ENCODE measurements around the gene TANGO2.
A peak's percentile ranks its signal among the peaks of the same experiment; 100 is the strongest.

Gene TANGO2

DNA sequence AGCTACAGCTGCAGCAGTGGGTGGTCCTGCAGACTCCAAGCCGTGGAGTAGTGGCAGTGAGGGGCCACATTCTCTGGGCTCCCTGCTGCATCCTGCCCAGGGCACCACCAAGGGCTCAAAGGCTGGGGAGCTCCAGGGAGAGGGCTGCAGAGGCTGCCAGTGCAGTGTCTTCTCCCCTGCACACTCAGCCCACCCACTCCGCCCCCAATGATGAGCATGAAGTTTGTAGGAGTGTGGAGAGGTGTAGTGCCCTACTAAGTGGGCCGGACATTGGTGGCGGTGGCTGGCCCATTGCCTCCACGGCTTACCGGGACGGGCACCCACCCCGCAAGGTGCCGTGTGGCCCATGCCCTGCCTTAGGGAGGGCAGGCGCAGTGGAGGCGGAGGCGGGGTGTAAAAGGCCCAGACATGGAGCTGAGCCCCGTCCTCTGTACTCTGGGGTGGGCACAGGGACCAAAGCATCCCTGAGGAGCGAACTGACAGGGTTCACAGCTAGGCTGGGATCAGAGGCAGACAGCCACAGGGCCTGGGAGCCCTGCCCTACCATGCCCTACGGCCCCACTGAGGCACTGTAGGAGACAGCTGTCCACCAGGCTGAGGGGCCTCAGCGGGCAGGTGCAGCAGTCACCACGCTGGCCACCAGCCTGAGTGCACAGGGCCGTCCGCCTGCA is 23.2 kb upstream of the TANGO2 start:
- no peak for DNase-seq

DNA sequence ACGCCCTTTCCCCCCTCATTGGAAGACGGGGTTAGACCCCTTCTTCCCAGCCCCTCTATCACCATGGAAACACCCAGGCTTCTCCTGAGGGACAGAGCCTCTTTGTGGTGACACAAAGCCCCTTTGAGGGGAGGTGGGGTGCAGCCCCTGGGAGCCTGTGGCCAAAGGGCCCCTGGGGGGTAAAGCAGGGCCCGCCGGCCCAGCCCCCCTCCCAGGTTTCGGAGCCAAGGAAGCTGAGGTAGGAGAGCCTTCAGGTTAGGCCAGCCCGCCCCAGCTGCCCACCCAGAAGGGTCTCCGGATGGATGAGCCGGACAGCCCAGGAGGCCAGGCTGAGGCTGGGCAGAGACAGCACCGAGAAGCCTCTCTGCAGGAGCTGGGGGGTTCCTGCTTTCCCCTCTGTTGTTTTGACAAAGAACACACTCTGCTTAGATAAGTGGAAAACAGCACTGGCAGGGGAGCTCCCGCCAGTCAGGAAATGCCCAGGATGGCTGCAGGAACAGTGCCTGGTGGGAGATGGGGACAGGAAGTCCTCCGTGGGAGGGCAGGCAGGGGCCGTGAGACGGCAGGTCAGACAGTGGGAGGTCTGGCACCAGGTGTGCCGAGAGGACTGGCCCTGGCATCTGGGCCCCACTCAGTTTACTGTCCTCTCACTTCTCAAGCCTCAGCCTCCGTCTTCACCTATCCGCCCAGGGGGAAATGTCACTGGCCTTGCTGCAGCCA is 22.5 kb upstream of the TANGO2 start:
- no peak for DNase-seq

DNA sequence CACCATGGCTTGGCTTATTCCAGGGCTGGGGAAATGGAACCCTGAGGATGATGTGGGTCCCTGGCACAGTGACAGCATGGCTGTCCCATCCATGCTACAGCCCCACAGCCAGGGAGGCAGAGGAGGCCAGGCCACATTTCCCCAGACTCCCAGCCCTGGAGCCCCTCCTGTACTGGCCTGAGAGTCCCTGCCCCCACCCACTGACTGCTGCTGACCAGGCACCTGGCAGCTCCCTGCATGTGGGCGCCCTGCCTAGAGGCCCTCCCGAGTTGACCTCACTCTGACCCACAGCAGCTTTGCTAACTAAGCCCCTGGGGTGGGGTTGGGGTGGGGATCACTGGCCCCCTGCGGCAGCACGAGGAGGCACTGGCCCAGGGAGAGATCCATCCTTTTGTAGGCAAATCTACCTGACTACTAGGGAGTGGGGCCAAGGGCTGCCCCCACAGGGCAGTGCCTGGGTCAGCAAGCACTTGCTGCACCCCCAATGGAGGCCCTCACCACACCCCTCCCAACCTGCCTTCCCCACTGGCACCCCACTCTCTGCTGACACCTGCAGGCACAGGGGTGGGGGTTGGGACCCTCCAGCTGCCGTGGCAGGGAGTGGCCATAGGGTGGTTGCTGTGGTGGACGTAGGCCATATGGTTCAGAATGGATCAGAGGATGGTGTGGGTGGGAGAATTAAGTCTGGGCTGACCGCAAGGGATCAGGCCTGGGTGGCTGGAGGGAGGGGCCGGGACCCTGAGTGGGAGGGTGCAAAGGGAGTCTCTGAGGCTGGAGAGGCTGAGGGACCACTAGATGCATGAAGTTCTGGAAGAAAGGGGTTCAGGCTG is 21.7 kb upstream of the TANGO2 start:
- no peak for DNase-seq

DNA sequence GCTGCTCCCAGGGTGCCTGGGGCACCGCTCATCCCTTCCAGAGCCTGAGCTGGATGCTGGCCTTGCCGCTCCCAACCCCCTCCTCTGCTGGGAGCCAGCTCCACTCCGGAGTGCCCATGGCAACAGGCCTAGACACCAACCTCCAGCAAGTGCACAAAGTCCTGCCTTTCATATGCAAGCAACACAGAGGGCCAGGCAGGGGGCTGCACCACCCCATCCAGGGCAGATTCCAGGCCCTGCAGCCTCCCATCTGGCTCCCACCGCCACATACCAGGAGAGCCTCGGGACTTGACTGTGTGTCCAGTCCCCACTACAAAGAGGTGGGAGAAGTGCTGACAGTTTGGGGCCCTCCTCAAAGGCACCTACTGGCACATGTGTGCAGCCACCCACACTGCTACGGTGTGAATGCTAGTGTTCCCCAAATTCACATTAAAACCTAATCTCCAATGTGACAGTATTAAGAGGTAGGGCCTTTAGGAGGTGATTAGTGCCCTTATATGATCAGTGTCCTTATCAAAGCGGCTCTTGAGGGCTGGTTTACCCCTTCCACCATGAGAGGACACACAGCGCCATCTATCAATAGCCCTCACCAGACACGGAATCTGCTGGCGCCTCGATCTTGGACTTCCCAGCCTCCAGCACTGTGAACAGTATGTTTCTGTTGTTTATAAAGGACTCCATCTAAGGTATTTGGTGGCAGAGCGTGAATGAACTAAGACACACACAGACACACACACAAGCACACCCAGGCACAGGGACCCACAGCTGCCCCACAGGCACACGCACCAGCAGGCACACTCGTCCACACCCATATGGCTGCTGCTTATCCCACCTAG is 20.4 kb upstream of the TANGO2 start:
- no peak for DNase-seq

DNA sequence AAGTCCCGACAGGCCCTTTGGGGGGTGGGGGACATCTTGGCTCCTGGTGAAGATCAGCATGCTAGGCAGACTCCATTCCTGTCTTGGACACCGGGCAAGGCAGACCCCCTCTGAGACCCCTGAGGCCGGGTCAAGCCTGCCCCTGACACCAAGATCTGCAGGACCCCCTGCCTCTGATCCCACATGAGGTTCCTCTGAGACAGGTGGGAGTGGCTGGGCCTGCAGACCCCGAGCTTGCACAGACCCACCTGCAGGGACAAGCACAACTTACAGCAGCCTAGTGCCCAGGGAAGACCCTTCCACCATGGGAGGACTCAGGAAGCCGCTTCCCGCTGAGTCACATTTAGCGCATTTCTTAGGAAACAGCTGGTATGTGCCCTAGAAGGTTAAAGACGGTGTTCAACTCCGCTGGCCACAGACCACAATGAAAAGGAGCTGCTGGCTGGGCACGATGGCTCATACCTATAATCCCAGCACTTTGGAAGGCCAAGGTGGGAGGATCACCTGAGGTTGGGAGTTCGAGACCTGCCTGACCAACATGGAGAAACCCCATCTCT is 19.8 kb upstream of the TANGO2 start:
- DNase-seq: no peak

DNA sequence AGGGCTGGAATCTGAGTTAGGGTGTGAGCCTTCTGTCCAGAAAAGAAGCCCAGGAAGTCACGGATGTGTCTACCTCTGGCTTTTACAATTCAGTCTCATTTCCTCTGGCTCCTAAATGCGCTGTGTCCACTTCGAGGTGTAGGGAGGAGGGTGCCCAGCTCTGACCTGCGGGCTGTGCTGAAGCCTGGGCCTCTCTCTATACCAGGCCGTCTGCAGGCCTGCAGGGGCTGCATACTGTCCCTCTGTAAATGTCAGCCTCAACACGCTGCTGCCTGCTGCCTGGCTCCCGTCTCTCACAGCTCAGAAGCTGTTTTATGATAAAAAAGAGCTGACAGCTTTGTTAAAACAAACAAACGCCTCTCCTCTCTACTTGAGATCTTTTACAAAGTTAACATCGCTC is 18.8 kb upstream of the TANGO2 start:
- DNase-seq: no peak

DNA sequence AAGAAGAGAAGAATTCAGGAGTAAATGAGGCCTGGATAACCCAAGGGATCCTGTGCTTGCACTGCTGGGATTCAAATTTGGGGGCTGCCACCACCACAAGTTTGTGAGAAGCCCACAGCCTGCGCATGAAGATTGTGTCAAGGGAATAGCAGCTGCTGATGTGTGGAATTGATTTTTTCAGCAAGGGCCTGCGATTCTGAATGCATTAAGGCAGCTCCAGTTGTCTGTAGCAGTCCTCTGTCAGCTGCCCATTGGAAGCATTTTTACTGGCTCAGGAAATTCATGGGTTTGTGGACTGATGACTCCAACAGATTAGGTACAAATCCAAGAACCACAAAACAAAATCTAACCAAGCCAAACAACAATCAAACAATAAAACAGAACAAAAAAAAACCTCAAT is 18.3 kb upstream of the TANGO2 start:
- peak in 1 of 2 experiments; percentile 12 for DNase-seq

DNA sequence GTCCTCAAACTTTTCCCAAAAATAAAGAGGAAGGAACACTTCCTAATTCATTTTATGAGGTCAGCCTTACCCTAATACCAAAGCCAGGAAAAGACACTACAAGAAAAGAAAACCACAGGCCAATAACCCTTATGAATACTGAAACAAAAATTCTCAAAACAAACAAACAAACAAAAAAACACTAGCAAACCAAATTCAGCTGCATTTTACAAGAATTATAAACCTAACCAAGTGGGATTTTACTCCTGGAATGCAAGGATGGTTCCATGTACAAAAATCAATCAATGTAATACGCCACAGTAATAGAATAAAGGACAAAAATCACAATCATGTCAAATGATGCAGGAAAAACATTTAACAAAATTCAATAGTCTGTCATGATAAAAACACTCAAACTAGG is 17.6 kb upstream of the TANGO2 start:
- no peak for DNase-seq

DNA sequence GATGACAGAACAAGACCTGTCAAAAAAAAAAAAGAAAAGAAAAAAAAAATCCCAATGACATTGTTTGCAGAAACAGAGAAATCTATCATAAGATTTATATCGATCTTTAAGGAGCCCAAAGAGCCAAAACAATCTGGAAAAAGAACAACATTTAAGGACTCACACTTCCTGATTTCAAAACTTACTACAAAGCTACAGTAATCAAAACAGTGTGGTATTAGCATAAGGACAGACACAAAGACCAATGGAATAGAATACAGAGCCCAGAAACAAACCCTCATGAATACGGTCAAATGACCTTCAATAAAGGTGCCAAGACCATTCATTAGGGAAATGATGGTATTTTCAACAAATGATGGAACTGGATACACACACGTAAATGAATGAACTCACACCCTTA is 16.4 kb upstream of the TANGO2 start:
- DNase-seq: no peak

DNA sequence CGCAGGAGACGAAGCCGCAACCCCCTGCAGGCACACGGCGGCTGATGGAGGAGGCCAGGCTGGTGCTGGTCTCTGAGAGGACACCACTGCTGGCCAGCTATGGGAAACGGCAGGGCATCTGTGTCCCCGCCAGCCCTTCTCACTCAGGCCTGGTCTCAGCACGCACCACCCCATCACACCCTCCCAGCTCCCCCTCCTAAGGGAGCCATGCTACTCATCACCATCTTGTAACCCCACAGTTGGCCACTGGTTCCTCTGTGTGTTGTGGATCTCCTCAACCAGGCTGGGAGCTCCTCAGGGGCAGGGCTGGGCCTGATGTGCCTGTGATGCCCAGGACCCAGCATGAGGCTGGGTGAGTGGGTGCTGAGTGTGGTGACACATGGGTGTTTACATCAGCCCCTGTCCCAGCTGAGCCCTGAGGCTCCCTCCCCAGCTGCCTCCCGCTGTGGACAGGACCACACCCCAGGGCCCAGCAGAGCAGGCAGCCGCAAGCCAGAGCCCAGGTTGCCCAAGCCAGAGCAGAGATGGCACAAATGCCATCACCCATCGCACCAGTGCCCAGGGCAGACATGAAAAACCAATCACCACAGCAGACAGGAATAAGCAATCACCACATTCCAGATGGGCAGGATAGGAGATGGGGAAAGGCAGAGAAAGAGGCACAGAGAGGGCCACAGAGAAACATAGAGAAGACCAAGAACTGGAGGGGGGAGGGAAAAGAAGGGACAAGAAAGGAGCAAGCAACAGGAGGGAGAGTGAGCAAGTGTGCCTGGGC is 12.5 kb upstream of the TANGO2 start:
- no peak for DNase-seq

DNA sequence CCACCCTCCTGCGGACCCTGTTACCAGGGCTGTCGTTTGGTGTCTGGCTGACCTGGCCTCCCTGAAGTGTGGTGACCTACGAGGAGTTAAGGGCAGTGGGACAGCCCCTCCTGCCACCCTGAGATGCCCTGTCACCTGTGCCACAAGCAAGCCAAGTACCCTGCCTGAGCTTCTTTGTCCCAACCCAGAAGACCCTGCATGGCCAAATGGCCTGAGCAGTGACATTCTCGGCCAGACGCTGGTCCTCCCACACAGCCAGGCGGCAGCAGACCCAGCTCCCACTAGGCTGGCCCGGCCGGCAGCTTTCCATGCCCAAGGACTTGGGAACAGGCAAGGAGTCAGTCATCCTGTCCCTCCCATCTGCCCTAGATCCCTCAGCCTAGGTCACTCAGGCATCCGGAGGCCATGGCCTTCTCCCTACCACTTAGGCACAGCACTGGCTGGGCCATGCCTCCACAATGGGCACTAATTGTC is 11.9 kb upstream of the TANGO2 start:
- DNase-seq: no peak

DNA sequence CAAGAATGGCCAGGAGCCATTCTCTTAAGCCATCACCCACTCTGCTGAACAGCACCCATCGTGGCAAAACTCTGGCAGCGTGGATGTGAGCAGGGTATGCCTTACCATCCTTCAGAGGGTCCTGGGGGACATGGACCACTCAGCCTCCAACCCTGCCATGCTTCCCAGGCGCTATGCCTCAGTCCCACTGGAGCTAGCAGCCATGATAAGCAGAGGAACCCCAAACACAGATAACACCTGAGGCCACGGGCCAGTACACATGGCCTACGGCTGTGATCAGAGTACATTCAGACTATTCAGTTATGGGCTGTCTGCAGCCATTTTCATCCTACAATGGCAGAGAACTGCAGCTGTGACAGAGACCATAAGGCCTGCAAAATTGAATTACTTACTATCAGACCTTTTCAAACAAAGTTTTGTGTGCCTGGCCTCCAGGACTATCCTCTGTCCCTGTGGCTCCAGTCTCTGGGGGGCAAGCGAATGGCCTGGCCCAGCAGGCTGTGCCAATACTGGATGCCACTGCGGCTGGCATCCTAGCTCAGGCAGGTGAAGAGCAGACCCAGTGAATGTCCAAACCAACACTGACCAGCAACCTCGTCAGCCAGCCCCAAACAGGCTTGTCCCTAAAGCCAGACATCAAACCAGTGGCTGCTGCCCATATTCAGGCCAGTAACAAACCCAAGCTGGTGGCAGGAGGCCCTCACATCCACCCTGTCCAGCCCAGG is 11.2 kb upstream of the TANGO2 start:
- DNase-seq: no peak

DNA sequence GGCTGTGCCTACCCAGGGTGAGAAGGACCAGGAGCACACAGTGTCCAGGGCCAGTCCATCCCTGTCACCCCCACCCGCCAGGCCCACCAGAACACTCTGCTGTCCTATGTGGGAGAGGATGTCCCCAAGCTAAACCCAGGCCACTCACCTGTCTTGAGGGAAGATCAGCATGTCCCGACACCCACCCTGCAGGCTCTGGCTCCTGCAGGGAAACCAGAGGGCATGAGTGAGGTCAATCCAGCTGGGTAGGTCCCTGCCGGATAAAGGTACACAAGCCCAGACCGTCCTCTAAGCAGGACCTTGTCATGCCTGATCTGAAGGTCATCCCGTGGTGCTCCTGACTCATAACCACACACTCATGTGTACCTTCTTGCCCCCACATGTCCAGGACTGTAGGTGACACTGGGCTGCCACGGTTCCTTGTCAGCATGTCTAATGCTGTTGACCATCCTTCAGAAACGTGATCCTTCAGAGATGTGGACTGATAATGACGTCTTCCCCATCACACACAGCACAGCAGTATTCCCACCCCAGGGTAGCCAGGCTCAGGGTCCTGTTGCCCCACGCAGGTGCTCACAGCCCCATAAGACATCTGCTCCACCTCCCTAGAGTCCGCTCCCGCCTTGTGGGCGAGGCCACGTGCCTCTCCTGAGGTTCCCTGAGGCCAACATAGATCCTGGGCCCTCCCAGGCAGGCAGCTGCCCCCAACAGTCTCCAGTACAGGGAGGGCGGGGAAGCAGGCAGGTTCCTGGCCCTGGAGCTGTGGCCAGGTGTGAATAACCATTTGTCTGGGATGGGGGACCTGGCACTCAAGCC is 10.4 kb upstream of the TANGO2 start:
- no peak for DNase-seq

DNA sequence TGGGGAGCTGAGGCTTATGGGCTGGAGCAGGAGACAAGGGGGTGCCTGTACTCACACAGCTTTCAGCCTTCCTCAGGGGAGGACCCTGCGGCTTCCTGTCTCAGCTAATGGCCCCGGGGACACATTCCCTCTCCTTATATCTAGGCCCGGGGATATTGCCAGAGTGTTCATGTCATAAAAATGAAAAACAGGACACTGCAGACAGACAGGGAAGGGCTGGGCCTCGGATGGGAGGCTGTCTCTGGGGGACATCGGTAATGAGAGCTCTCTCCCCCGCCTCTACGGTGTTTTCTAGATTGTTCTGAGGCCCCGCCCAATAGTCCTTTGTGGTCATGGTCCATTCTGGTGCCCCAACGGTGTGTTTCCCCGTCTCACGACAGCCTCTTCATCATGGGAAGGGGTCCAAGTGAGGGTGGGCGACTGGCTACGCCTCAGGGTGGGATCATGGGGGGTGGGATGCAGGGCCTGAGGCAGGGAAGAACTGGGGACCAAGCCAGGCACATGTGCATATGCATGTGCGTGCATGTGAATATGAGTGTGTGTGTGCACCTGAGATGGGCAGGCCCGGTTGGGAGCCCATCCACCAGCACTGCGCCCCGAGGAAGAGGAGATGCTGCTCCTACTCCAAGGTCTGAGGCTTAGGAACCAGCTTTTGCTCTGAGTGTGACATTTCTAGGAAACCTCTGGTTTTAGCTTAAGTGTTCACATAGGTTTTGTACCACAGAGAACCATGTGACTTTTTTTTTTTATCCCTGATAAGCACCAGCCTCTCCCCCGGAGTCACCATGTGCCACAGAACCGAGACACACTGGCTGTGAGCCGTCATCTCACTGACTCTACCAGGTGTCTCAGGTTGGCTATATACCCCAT is 9.6 kb upstream of the TANGO2 start:
- no peak for DNase-seq

DNA sequence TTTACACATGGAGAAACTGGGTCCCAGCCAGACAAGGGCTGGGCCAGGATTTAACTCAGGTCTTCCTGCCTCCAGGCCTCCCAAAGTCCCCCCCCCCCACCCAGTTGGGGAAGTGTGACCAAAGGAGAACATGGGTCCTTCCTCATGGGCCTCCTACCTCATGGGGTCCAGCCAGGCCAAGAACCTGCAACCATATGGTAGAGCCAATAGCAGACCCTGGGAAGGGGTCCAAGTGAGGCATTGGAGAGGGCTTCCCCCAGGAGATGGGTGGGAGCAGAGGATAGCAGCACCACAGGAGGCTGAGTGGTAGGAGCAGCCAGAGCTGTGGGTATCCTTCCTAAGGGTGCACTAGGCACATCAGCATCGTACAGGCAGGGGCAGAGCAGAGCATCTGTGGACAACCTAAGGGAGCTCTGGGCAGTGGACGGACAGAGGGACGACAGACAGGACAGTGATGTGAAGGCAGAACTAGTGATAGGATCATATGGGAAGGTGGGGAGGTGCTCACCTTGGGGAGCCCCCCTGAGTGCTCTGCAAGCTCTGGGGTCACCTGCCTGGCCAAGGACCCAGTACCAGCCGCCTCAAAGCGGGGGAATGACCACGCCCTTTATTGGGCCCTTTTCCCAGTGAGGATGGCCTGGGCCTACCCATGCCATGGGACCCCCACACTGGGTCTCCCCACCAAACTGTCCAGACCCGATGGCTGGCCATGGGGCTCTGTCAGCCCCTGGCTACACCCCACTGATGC is 8.7 kb upstream of the TANGO2 start:
- DNase-seq: no peak

DNA sequence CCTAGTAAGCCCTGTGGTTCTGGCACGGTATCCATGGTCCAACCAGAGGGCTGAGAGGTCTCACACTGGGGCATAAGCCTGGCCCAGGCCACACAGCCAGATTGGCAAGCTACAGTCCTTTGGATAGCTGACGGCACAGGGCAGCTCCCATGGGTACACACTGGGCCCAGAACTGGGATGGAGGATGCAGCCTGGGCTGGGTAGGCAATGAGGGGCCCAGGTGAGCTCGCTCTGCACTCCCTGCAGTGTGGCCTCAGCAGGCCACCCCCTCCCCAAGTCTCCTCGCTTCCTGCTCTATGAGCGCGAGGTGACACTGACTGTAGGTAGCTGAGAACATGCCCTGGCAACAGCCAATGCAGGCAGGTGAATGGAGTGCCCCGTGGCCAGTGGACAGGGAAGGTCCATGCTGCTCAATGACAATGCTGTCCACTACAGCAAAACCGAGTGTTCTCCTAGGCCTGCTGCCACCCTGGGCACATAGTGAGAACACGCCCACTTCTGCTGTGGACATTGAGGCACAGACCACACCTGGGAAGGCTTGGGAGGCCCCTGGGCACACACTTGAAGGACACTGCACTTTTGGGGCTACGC is 8.1 kb upstream of the TANGO2 start:
- no peak for DNase-seq

DNA sequence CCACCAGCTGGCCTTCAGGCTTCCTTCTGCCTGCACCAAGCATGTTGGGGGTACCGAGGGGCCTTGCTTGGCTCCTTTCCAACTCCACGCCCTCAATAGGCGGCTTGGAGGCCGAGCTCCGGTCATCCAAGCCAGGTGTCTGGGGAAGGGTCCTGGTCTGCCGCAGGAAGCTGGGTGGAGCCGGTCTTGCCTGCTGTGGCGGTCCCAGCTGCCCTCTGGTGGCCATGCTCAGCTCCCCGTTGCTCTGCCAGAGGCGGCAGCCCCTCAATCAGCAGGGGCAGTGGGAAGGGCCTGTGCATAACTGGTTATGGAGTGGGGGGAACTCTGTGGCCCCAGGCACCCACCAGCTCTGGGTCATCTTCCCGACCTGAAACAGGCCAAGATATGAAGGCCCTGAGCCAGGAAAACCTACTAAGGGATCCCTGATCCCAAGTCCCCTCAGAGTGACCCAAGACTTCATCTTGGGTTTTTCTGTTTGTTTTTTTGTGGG is 7.5 kb upstream of the TANGO2 start:
- peak; percentile 32 to 74 for DNase-seq
